Astrocyte of the cerebellum (primary cell): Measurements from ENCODE around the gene USP48.

Experiments used
- DNase-seq: peaks from one replicate; pipeline ENCODE4 v3.0.0-alpha.2; 2011; ENCODE audit warnings: low read depth
- H3K4me3 ChIP-seq: 2 replicates; pipeline ENCODE4 v1.5.1; 2011; ENCODE audit warnings: mild to moderate bottlenecking, low read depth, low read length, moderate library complexity
- in situ Hi-C: cut with HindIII; loops from 2 replicates; pipeline ENCODE4 v1.10.0; 2017; ENCODE audit warnings: low sequenced_read_pairs
- TF ChIP-seq, protein P1 (sequence below): IDR thresholded peaks from 2 replicates; pipeline ENCODE4 v1.5.1; 2012; ENCODE audit warnings: low read length, low read depth, moderate library complexity, mild to moderate bottlenecking; ENCODE audit errors: missing control alignments

Gene USP48

DNA sequence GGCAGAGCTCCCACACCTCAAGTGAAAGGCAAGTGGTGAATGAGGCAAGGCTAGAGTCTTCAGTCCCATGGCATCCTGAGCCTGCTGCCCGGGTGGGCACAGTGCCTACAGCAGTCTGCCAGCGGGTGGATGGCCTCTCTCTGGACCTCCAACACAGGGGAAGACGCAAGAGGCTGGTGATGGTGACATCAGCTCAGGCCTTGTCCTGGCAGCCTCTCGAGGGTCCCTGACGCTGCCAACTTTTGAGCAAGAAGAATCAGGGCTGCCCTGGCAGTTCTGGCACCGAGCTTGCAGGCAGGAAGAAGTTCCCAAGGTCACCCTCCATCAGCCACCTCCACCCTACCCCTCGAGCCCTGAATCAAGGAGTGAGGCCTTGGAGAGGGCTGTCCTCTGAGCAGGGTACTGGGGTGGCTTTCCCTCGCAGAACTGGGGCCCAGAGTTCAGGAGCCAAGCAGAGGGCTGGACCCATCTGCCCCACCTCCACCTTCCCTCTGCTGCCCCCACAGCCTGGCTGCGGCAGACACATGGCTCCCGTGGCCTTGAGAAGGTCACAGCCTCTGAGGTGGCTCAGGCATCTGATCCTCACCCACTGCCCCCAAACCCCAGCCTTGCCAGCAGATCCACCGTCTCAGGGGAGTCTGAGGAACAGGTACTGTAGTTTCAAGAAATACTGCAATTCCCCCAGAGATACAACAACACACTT is 119.5 kb downstream of the USP48 start:
- H3K4me3 ChIP-seq, result no peak overlapping the region
- in situ Hi-C loops, result loop anchor here (5.0 kb wide), 1 partner anchor 291 kb away; no protein-coding TSS in a partner anchor
- TF ChIP-seq, protein P1, sequence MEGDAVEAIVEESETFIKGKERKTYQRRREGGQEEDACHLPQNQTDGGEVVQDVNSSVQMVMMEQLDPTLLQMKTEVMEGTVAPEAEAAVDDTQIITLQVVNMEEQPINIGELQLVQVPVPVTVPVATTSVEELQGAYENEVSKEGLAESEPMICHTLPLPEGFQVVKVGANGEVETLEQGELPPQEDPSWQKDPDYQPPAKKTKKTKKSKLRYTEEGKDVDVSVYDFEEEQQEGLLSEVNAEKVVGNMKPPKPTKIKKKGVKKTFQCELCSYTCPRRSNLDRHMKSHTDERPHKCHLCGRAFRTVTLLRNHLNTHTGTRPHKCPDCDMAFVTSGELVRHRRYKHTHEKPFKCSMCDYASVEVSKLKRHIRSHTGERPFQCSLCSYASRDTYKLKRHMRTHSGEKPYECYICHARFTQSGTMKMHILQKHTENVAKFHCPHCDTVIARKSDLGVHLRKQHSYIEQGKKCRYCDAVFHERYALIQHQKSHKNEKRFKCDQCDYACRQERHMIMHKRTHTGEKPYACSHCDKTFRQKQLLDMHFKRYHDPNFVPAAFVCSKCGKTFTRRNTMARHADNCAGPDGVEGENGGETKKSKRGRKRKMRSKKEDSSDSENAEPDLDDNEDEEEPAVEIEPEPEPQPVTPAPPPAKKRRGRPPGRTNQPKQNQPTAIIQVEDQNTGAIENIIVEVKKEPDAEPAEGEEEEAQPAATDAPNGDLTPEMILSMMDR, result no peak

DNA sequence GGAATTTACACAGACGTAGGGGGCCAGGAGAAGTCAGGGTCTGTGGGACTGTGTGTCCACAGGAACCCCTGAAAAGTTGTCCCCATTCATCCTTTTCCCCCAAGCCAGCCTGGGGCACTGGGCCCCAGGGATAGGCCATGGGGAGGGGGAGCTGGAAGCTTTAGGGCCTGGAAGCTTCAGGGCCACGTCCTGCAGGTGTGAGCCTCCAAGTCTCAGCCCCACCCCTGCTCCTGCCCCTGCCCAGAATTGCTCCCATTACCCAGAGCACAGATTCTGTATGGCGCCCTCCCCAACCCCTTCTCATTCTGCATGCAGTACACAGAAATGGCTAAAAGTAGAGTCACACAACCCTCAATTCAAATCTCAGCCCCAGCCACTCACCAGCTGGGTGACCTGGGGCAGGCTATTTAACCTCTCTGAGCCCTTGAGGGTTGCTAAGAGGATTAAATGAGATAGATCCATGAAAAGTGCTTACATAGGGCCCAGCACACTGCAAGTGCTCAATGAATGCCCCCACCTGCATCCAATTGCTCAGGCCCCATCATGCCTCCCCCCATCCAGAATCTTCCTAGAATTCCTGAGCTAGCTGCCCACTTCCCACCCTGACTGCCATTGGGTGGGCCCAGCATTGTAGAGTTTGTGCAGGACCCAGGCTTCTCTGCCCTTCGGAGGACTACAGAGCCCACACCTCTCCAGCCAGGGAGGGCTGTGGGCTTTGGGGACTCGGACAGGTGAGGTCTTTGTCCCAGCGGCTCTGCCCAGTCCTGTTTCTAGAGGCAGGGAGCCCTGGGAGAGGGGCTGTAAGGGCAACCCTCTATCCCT is 120.3 kb downstream of the USP48 start:
- no peak for DNase-seq
- TF ChIP-seq, protein P1, result no peak
- H3K4me3 ChIP-seq, result no peak overlapping the region
- in situ Hi-C loops, result loop anchor here (5.0 kb wide), 1 partner anchor 290 kb away; no protein-coding TSS in a partner anchor

More for the DNA sequence above, 119.5 kb downstream of the USP48 start:
- DNase-seq, result no peak

DNA sequence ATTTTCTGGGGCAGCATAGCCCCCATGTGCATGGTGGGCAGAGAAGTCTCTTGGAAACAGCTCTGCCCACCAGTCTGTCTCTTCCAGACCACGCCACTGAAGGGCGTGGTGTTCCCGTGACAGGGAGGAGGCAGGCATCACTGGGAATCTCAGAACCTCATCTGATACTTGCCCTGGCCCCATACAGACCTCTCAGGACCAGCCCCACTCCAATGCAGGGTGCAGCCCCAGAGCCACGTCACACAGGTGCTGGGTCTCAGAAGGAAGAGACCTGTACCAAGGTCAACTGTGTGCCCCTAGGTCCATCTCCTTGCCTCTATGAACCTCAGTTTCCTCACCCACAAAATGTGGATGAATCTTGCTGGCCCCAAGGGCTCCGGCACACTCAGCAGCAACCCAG is 121.1 kb downstream of the USP48 start:
- DNase-seq, result no peak
- no peak overlapping the region for H3K4me3 ChIP-seq
- in situ Hi-C loops, result loop anchor here (5.0 kb wide), 1 partner anchor 290 kb away; no protein-coding TSS in a partner anchor
- TF ChIP-seq, protein P1, result no peak

DNA sequence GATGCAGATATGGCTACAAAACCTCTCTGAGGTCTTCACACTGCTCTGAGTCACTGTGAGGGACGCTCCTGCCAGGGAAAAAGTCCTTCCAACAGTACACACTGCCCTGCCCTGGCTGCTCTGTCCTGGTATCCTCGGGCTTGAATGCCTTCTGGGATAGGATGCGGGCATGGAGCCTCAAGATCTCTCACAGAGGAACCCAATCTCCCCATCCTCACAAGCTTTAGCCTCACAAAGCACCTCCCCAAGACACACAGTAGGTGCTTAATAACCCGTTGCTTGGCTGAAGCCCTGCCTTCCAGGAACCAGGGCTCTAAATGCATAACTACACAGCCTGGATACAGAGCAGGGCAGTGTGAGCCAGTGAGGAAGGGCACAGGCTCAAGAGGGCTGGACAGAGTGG is 123.0 kb downstream of the USP48 start:
- no peak for DNase-seq
- TF ChIP-seq, protein P1, result no peak
- H3K4me3 ChIP-seq, result no peak overlapping the region
- in situ Hi-C loops, result loop anchor here (5.0 kb wide), 1 partner anchor 288 kb away; no protein-coding TSS in a partner anchor

DNA sequence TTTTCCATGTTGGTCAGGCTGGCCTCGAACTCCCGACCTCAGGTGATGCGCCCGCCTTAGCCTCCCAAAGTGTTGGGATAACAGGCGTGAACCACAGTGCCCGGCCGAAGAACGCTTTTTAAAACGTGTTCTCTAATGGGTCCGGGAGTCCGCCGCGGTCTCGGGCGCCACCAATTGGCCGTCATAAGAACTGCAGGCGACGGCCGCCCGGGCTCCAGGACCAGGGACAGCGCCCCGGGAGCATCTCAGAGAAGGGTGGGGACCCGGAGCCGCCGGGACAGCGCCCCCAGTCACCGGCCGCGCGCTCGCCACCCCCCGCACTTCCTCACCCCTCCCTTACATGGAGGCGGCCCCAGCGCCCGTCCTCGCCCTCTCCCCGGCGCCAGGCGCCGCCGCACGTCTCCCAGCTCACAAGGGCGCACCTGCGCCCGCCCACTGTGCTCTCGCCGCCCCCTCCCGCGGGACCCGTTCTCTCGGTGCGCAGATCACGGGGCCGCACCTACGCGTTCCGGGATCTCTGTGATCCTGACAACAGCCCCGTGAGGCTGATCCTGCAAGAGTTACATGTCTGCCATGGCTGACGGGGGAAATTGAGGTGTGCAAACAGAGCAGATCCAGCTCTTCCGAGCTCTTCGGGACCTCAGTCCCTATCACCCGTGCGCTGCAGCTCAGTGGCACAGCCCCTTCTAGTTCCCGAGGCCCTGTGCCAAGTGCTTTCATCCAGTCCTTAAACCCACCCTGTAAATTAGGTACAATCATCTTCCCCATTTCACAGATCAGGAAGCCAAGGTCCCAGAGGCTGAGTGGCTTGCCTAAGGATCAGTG is 123.6 kb downstream of the USP48 start:
- H3K4me3 ChIP-seq, result no peak overlapping the region
- in situ Hi-C loops, result no loop called here
- TF ChIP-seq, protein P1, result peak; percentile 82
- no peak for DNase-seq
